Ascending aorta (tissue), 2 donors: ENCODE results near the gene GRK5. TPM values are rescaled to one million over a fixed set of nuclear protein-coding genes. Genes with fewer than 3 reads are reported as not detected.
A peak's percentile ranks its signal among the peaks of the same experiment; 100 is the strongest.

Experiments
- DNase-seq, 2 donors: peaks; one replicate each; pipeline ENCODE4 v3.0.0-alpha.2; 2019; ENCODE audit warnings: low spot score in 2 of 2
- H3K27ac ChIP-seq, 2 donors: fragments of 200-600 bp; sonication (generic); one replicate each; pipeline ENCODE4 v1.5.1; 2016 to 2017; ENCODE audit warnings: mild to moderate bottlenecking in 1 of 2
- H3K27me3 ChIP-seq: fragments of 200-600 bp; sonication (generic); one replicate; pipeline ENCODE4 v1.5.1; 2017
- H3K36me3 ChIP-seq, 2 donors: fragments of 200-600 bp; sonication (generic); one replicate each; pipeline ENCODE4 v1.5.1; 2016
- H3K4me1 ChIP-seq, 2 donors: fragments of 200-600 bp; sonication (generic); one replicate each; pipeline ENCODE4 v1.5.1; 2016 to 2017; ENCODE audit warnings: mild to moderate bottlenecking in 1 of 2
- H3K4me3 ChIP-seq, 2 donors: fragments of 200-600 bp; sonication (generic); one replicate each; pipeline ENCODE4 v1.5.1; 2016 to 2017; ENCODE audit warnings: mild to moderate bottlenecking in 1 of 2
- H3K9me3 ChIP-seq, 2 donors: fragments of 200-600 bp; sonication (generic); one replicate each; pipeline ENCODE4 v1.5.1; 2016
- intact Hi-C: fragments of 100-400 bp; cut with DNase I; formaldehyde crosslinking; loops from one replicate; pipeline ENCODE4 v1.15.1; 2023
- total RNA-seq: library from RNA; depleted of rRNA; stranded (reverse); fragments of >200 nt; gene quantifications from one replicate; pipeline ENCODE4 v1.1.0, GENCODE V29; 2016
- TF ChIP-seq, protein P1 (sequence below), 3 experiments: fragments of 200-600 bp in 2 of 3; fragments of 450-650 bp in 1 of 3; sonication (generic) in 2 of 3; IDR thresholded peaks; one replicate each; pipeline ENCODE4 v1.5.1; 2016 to 2019; ENCODE audit warnings: antibody characterized with exemption in 3 of 3, mild to moderate bottlenecking in 1 of 3, moderate library complexity in 1 of 3

The GRK5 gene
- total RNA-seq, 1 donor from 2014 or later = 75.5 TPM

DNA sequence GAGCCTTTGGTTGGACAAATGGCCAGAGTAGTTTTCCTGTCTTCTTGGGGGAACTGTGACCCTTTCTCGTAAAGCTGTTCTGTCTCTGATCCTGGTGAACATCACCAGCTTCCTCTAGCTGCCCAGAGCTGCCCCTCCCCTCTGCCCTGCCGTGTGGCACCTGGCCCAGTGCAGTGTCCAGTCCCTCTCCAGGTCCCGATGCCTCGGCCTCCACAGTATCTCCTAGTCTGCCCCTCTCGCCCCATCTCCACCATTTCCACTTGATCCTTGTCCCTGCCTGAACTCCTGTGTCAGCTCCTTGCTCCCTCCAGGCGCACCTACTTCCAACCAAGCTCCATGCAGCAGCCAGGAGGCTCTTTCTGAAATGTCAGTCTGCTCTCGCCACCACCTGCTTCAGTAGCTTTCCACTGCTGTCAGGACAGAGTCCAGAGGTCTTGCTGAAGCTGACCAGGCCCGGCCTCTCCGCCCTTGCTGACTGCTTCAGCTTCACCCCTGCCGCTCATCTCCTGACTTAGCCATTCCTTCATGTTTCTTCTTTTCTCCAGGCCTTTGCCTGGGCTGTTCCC, 133.6 kb downstream of the GRK5 start:
- DNase-seq = no peak
- Histone ChIP-seq H3K9me3 (no peaks in the 10 kb centered on the region), H3K27ac (peak overlapping the region in 1 of 2 donors; percentile 43), H3K4me1 (peaks cover 0 to 9% of the 10 kb centered on the region in 2 donors), H3K27me3 (no peaks in the 10 kb centered on the region), H3K36me3 (peaks cover 2 to 8% of the 10 kb centered on the region in 2 donors), H3K4me3 (no peak overlapping the region)
- TF ChIP-seq, protein P1, sequence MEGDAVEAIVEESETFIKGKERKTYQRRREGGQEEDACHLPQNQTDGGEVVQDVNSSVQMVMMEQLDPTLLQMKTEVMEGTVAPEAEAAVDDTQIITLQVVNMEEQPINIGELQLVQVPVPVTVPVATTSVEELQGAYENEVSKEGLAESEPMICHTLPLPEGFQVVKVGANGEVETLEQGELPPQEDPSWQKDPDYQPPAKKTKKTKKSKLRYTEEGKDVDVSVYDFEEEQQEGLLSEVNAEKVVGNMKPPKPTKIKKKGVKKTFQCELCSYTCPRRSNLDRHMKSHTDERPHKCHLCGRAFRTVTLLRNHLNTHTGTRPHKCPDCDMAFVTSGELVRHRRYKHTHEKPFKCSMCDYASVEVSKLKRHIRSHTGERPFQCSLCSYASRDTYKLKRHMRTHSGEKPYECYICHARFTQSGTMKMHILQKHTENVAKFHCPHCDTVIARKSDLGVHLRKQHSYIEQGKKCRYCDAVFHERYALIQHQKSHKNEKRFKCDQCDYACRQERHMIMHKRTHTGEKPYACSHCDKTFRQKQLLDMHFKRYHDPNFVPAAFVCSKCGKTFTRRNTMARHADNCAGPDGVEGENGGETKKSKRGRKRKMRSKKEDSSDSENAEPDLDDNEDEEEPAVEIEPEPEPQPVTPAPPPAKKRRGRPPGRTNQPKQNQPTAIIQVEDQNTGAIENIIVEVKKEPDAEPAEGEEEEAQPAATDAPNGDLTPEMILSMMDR (IDR thresholded peaks at IDR 0.05) = no peak
- intact Hi-C loops = no loop called here

DNA sequence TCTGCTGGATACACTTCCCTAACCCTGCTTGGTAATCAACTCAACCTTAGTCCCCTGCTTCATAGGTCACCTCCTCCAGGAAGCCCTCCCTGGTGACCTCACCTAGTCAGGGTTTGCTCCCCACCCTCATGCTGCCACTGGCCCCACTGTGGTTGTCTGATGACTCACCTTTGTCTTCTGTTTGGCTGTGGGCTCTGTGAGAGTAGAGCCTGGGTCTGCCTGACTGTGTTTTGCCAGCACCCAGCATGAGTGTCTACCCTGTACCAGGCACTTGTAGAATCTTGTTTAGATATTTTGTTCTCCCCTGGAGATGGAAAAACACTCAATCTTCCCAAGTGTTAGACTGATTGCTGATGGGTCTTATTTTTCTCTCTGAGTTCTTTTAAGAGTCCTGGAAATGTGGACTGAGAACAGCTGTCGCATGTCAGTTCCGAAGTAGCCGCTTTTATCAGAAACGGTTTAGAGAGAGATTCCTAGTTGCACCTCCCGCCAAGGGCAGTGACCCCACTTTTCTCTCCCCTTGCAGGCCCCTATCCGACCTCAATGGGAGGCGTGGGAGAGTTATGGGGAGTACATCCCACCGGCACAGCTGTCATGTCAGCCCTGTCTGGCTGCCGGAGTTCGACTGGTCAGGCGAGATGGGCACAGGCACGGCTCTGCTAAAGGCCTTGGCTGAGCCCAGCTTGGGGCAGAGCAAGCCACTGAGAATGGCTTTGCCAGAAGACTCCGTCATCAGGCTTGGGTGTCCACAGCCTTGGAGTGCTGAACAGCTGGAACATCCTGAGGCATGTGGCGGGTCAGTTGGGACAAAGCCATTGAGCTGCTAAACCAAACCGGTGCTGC, 134.3 kb downstream of the GRK5 start:
- TF ChIP-seq, protein P1 (IDR thresholded peaks at IDR 0.05) = no peak
- intact Hi-C loops = no loop called here
- H3K4me1 ChIP-seq = peaks cover 0 to 14% of the 10 kb centered on the region in 2 donors
- no peaks in the 10 kb centered on the region for H3K27me3 ChIP-seq
- no peaks in the 10 kb centered on the region for H3K9me3 ChIP-seq
- peak in 1 of 2 donors; percentile 66 for DNase-seq
- H3K27ac ChIP-seq = peak overlapping the region in 1 of 2 donors; percentile 43
- no peak overlapping the region for H3K4me3 ChIP-seq
- peaks cover 0 to 8% of the 10 kb centered on the region in 2 donors for H3K36me3 ChIP-seq

DNA sequence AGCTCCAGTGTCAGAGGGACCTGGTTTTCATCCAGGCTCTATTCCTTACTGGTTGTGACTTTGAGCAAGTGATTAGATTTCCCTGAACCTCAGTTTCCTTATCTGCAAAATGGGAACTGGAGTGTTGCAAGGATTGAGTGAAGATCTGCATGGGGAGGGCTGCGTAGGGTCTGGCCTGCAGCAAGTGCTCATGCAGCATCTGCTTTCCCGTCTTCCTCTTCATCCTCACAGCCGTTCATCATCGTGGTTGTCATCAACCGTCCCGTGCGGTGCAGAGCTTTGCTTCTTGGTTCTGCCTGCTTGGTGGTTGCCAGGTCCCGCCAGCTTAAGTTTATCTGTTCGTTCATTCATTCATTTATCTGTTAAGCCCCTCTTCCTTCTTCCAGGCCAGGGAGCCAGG, 135.0 kb downstream of the GRK5 start:
- TF ChIP-seq, protein P1 (IDR thresholded peaks at IDR 0.05) = no peak
- peaks cover 0 to 14% of the 10 kb centered on the region in 2 donors for H3K4me1 ChIP-seq
- intact Hi-C loops = no loop called here
- peaks cover 0 to 8% of the 10 kb centered on the region in 2 donors for H3K36me3 ChIP-seq
- no peaks in the 10 kb centered on the region for H3K9me3 ChIP-seq
- no peak overlapping the region for H3K4me3 ChIP-seq
- no peak overlapping the region for H3K27ac ChIP-seq
- no peak for DNase-seq
- no peaks in the 10 kb centered on the region for H3K27me3 ChIP-seq

DNA sequence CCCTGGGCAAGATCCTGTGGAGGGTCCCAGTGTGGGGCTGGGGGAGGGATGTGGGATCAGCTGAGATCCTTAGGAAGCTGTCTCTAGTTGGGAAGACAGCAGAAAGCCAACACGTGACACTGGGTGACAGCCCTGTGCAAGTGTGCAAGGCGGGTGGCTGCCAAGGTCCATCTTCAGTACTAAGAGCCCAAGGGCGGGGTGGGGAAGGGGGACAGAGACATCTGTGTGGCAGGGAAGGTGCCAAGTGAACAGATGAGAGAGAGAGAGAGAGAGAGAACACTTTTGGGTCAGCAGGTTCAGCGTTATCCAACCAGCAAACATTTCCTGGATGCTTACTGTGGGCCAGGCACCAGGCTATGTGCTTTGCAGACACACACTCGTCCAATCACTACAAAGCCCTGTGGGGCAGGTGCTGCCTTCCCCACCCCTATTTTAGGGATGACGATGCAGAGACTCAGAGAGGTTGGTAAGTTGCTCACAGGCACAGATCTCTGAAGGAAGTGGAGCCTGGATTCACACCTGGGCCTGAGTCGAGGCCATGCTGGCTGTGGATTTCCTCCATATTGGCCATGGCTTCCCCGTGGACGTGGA, 135.7 kb downstream of the GRK5 start:
- DNase-seq = no peak
- Histone ChIP-seq H3K27ac (no peak overlapping the region), H3K4me1 (peaks cover 0 to 14% of the 10 kb centered on the region in 2 donors), H3K36me3 (peaks cover 0 to 8% of the 10 kb centered on the region in 2 donors), H3K4me3 (no peak overlapping the region), H3K9me3 (no peaks in the 10 kb centered on the region), H3K27me3 (no peaks in the 10 kb centered on the region)
- intact Hi-C loops = no loop called here
- TF ChIP-seq, protein P1 (IDR thresholded peaks at IDR 0.05) = no peak

DNA sequence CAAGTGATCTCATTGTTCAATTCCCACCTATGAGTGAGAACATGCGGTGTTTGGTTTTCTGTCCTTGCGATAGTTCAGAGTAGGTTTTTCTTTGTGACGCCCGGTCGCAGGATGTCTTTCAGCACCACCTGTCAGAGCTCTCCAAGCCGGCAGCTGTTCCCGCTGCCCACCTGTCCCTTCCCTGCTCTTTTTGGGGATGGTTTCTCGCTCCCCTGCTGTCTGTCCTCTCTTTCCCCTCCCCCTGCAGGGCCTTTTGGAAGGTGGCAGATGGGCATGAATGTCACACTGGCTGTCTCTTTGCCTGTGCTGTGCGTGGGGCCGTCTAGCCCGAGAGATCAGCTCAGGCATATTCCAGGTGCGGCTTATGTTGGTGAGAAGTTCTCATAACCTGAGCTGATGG, 137.0 kb downstream of the GRK5 start:
- peaks cover 3 to 25% of the 10 kb centered on the region in 2 donors for H3K4me1 ChIP-seq
- TF ChIP-seq, protein P1 (IDR thresholded peaks at IDR 0.05) = no peak
- no peaks in the 10 kb centered on the region for H3K9me3 ChIP-seq
- DNase-seq = no peak
- peaks cover 0 to 8% of the 10 kb centered on the region in 2 donors for H3K36me3 ChIP-seq
- intact Hi-C loops = no loop called here
- H3K4me3 ChIP-seq = no peak overlapping the region
- H3K27ac ChIP-seq = no peak overlapping the region
- no peaks in the 10 kb centered on the region for H3K27me3 ChIP-seq
